ENCODE data around the gene LSAMP. TPM values are rescaled to one million over a fixed set of nuclear protein-coding genes. Genes with fewer than 3 reads are reported as not detected.

LSAMP gene
- total RNA-seq, 1 donor from 2014 or later: 24.6 TPM

DNA sequence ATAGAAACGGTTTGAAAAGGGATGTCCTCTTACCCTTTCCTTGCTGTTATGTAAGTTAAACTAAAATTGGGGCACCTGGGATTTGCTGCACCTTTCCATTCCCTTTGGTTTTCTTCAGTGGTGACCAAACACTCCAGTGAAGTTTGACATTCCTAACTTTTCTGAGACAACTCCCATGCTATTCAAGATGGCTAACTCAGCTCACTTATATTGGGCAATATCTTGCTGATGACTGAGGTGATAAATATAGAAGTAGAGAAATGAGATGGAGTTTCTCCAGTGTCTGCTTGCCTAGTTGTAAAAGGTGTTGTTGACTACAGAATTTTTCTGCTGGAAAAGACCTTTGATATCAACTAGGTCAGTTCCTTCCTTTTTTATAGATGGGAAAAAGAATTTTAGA lies 530.2 kb downstream of the LSAMP start:
- TF ChIP-seq, protein P1, sequence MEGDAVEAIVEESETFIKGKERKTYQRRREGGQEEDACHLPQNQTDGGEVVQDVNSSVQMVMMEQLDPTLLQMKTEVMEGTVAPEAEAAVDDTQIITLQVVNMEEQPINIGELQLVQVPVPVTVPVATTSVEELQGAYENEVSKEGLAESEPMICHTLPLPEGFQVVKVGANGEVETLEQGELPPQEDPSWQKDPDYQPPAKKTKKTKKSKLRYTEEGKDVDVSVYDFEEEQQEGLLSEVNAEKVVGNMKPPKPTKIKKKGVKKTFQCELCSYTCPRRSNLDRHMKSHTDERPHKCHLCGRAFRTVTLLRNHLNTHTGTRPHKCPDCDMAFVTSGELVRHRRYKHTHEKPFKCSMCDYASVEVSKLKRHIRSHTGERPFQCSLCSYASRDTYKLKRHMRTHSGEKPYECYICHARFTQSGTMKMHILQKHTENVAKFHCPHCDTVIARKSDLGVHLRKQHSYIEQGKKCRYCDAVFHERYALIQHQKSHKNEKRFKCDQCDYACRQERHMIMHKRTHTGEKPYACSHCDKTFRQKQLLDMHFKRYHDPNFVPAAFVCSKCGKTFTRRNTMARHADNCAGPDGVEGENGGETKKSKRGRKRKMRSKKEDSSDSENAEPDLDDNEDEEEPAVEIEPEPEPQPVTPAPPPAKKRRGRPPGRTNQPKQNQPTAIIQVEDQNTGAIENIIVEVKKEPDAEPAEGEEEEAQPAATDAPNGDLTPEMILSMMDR (IDR thresholded peaks at IDR 0.05): no peak
- no peak for DNase-seq
- H3K27ac ChIP-seq: no peak overlapping the region
- no peaks in the 10 kb centered on the region for H3K27me3 ChIP-seq
- no peaks in the 10 kb centered on the region for H3K4me1 ChIP-seq
- no peaks in the 10 kb centered on the region for H3K36me3 ChIP-seq
- no peak overlapping the region for H3K4me3 ChIP-seq
- intact Hi-C loops (cut with DNase I): no loop called here
- ATAC-seq: no peak
- H3K9me3 ChIP-seq: no peaks in the 10 kb centered on the region

DNA sequence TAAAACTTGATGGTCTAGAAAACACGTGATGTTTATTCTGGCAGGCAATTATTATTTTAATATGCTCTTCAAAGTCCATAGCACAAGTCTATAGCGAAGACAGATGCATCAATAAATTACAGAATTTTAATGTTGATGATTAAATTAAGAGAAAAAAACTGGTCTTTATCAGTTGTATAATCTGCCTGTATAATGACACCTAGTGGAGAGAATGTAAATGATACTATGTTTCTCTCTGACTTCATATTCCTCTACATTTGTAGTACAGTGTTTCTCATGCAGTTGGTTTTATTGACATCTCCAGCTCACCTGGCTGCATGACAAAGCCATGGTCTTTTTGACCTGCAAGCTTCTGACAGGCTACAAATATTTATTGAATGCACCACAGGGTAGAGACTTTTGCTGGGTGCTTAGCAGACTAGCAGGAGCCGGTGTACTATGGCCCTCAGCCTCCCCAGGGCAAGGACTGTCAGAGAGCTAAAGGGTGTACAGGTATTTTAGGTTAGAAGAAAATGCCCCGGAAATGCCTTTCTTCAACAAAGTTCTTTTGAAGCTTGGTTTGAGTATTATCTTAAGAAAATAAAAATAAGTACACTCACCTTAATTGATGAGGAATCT lies 532.1 kb downstream of the LSAMP start:
- H3K27ac ChIP-seq: no peak overlapping the region
- no peaks in the 10 kb centered on the region for H3K9me3 ChIP-seq
- no peak overlapping the region for H3K4me3 ChIP-seq
- intact Hi-C loops (cut with DNase I): no loop called here
- ATAC-seq (no peak), DNase-seq (no peak)
- H3K27me3 ChIP-seq: no peaks in the 10 kb centered on the region
- no peaks in the 10 kb centered on the region for H3K4me1 ChIP-seq
- H3K36me3 ChIP-seq: no peaks in the 10 kb centered on the region
- TF ChIP-seq, protein P1 (IDR thresholded peaks at IDR 0.05): peak; percentile 18

DNA sequence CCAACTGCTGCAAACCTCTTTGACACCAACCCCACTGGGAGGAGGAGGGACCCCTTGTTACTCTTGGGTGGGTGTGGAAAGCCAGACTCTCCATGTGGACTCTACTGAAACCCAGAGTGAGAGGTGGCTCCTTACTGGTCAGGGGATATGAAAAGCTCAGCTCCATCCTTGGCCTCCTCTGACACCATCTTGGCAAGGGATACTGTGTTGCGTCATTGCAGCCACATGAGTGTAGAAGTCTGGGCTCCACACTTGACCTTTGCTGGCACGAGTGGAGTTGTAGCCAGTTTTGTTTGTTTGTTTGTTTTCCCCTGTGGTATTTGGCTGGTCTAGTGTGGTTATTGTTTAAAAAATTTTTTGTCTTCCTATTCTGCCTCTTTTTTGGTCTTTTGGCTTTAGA lies 532.9 kb downstream of the LSAMP start:
- intact Hi-C loops (cut with DNase I): no loop called here
- TF ChIP-seq, protein P1 (IDR thresholded peaks at IDR 0.05): no peak
- no peaks in the 10 kb centered on the region for H3K9me3 ChIP-seq
- DNase-seq: peak; percentile 61
- H3K27ac ChIP-seq: no peak overlapping the region
- no peak overlapping the region for H3K4me3 ChIP-seq
- ATAC-seq: peak; percentile 51
- no peaks in the 10 kb centered on the region for H3K27me3 ChIP-seq
- no peaks in the 10 kb centered on the region for H3K36me3 ChIP-seq
- no peaks in the 10 kb centered on the region for H3K4me1 ChIP-seq

DNA sequence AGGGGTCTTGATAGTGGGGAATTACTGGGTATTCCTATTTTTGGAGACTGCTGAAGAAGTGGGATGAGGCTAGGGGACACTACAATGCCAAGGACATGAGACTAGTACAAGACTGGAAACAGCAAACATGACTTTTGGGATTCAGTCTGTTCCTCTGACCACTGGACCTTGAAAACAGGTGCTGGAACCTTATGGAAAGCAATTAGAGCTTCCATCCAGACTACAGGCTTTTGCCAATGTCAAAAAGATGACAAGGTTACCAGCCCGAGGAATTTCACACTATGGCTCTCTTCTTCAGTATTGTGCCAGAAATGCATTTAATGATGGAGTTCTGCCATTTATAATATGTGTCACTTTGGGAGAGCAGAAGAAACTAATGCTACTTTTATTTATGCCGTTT lies 539.4 kb downstream of the LSAMP start:
- Histone ChIP-seq H3K9me3 (no peaks in the 10 kb centered on the region), H3K4me3 (no peak overlapping the region), H3K4me1 (no peaks in the 10 kb centered on the region), H3K36me3 (no peaks in the 10 kb centered on the region), H3K27me3 (no peaks in the 10 kb centered on the region), H3K27ac (no peak overlapping the region)
- TF ChIP-seq, protein P1 (IDR thresholded peaks at IDR 0.05): no peak
- ATAC-seq (no peak), DNase-seq (no peak)
- intact Hi-C loops (cut with DNase I): no loop called here

DNA sequence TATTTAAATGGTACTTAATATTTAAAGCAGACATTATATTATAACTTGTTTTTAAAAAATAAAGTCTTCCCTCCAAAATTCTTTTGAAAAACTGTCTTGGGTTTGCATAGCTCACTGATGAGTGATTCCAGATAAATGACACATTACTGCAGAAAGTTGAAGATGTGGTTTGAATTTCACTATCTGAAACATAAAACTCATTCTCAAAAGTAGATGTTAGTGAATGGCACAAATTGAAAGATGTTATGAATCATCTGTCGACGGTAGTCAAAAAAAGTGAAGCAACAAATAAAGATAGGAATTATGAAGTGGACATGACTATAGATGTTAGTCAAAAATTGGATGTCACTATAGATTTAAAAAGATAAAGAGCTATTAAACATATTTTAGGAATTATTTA lies 541.4 kb downstream of the LSAMP start:
- Histone ChIP-seq H3K27me3 (no peaks in the 10 kb centered on the region), H3K4me3 (no peak overlapping the region), H3K36me3 (no peaks in the 10 kb centered on the region), H3K9me3 (no peaks in the 10 kb centered on the region), H3K27ac (no peak overlapping the region), H3K4me1 (no peaks in the 10 kb centered on the region)
- intact Hi-C loops (cut with DNase I): no loop called here
- no peak for DNase-seq
- no peak for ATAC-seq
- TF ChIP-seq, protein P1 (IDR thresholded peaks at IDR 0.05): no peak

DNA sequence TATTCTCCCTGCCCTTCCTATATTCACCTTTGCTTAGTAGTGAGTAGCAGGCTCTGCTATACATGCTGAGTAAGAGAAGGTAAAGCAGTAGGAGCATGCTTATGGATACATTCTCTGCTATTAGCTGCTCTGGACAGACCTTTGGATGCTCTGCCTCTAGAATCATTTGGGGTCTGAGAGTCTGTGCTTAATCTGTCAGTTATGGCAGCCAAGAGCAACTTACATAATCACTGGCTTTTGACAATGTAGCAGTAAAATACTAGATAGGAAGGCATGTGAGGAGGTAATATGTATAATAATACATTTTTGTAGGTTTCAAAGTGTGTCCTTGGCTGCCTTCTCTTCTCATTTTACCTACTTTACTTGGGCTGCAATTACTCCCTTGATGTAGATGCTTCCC lies 544.3 kb downstream of the LSAMP start:
- intact Hi-C loops (cut with DNase I): no loop called here
- ATAC-seq: no peak
- no peak overlapping the region for H3K4me3 ChIP-seq
- no peak overlapping the region for H3K27ac ChIP-seq
- no peaks in the 10 kb centered on the region for H3K27me3 ChIP-seq
- no peaks in the 10 kb centered on the region for H3K9me3 ChIP-seq
- no peaks in the 10 kb centered on the region for H3K4me1 ChIP-seq
- TF ChIP-seq, protein P1 (IDR thresholded peaks at IDR 0.05): no peak
- DNase-seq: no peak
- no peaks in the 10 kb centered on the region for H3K36me3 ChIP-seq

Data from upper lobe of right lung (tissue), 1 donor.